ENCODE data around the gene NOD2. TPM values are rescaled to one million over a fixed set of nuclear protein-coding genes. Genes with fewer than 3 reads are reported as not detected.
A peak's percentile ranks its signal among the peaks of the same experiment; 100 is the strongest.

The NOD2 gene
- total RNA-seq, 1 experiment from 2014 or later: 0.07 TPM

GRCh38 chr16:50666658-50667496, 26.5 kb upstream of the NOD2 start:
- ATAC-seq (no peak), DNase-seq (no peak)
- Histone ChIP-seq H3K27ac (ENCODE audit: low read length) (no peak overlapping the region), H2AFZ (ENCODE audit: low read length) (0 out of 2 replicates have a peak overlapping the region, but pooled peaks have one; percentile 13), H3K36me3 (ENCODE audit: low read depth, low read length) (no peaks in the 10 kb centered on the region), H3K4me3 (ENCODE audit: low read length) (no peak overlapping the region), H3K4me2 (ENCODE audit: low read length) (no peak overlapping the region), H3K4me1 (ENCODE audit: insufficient read depth, low read length) (no peaks in the 10 kb centered on the region), H3K79me2 (ENCODE audit: low read length) (no peaks in the 10 kb centered on the region), H3K9ac (ENCODE audit: low read length) (no peak overlapping the region), H3K9me3 (ENCODE audit: low read length) (no peaks in the 10 kb centered on the region), H3K9me2 (replicated peaks; ENCODE audit: low read length) (no peaks in the 10 kb centered on the region), H3K27me3 (ENCODE audit: low read length) (no peaks in the 10 kb centered on the region), H3F3A (ENCODE audit: low read length, unreplicated experiment) (no peaks in the 10 kb centered on the region), H4K20me1 (ENCODE audit: low read length) (no peaks in the 10 kb centered on the region)
- intact Hi-C loops (cut with micrococcal nuclease): loop anchor here (5.0 to 10.0 kb wide), 2 partner anchors 80 to 292 kb away; no protein-coding TSS in a partner anchor
- BruUV-seq (replicated peaks): no TSS peak
- no peak for TF ChIP-seq EZH2 (IDR thresholded peaks at IDR 0.05; ENCODE audit: low read length, unreplicated experiment)
- no peak for TF ChIP-seq EZH2phosphoT487 (IDR thresholded peaks at IDR 0.05; ENCODE audit: borderline replicate concordance, low read length)
- TF ChIP-seq CTCF (conservative IDR thresholded peaks at IDR 0.05; ENCODE audit: low read depth, low read length): no peak
- ChIA-PET CTCF (interaction anchor here (0.7 to 3.1 kb wide), 3 partner anchors 75 to 139 kb away, joined by 3 to 21 read pairs (median 4); partner anchors contain the start of gene CYLD), POLR2A (ENCODE audit: unreplicated experiment) (no interaction called here)

- Histone ChIP-seq H3F3A (ENCODE audit: low read length, unreplicated experiment) (no peaks in the 10 kb centered on the region), H3K27ac (ENCODE audit: low read length) (no peak overlapping the region), H3K9ac (ENCODE audit: low read length) (no peak overlapping the region), H3K4me2 (ENCODE audit: low read length) (no peak overlapping the region), H3K27me3 (ENCODE audit: low read length) (no peaks in the 10 kb centered on the region), H3K36me3 (ENCODE audit: low read depth, low read length) (no peaks in the 10 kb centered on the region), H3K4me3 (ENCODE audit: low read length) (no peak overlapping the region), H2AFZ (ENCODE audit: low read length) (0 out of 2 replicates have a peak overlapping the region, but pooled peaks have one; percentile 13), H3K79me2 (ENCODE audit: low read length) (no peaks in the 10 kb centered on the region), H3K4me1 (ENCODE audit: insufficient read depth, low read length) (no peaks in the 10 kb centered on the region), H3K9me2 (replicated peaks; ENCODE audit: low read length) (no peaks in the 10 kb centered on the region), H3K9me3 (ENCODE audit: low read length) (no peaks in the 10 kb centered on the region), H4K20me1 (ENCODE audit: low read length) (no peaks in the 10 kb centered on the region)
- DNase-seq (no peak), ATAC-seq (no peak)
- TF ChIP-seq CTCF (conservative IDR thresholded peaks at IDR 0.05; ENCODE audit: low read depth, low read length): no peak
- no peak for TF ChIP-seq EZH2 (IDR thresholded peaks at IDR 0.05; ENCODE audit: low read length, unreplicated experiment)
- no peak for TF ChIP-seq EZH2phosphoT487 (IDR thresholded peaks at IDR 0.05; ENCODE audit: borderline replicate concordance, low read length)
- CTCF ChIA-PET: interaction anchor here (0.9 to 3.1 kb wide), 2 partner anchors 74 to 139 kb away, joined by 3 to 21 read pairs; partner anchors contain the start of gene CYLD
- POLR2A ChIA-PET (ENCODE audit: unreplicated experiment): no interaction called here
- intact Hi-C loops (cut with micrococcal nuclease): loop anchor here (5.0 to 10.0 kb wide), 2 partner anchors 80 to 293 kb away; no protein-coding TSS in a partner anchor
- BruUV-seq (replicated peaks): no TSS peak
These were observed 25.7 kb upstream of the NOD2 start for GRCh38 chr16:50667497-50668367.

Data from PC-3 (cell line).